ENCODE measurements around the gene COL6A3. TPM values are rescaled to one million over a fixed set of nuclear protein-coding genes. Genes with fewer than 3 reads are reported as not detected.

COL6A3 gene
- total RNA-seq, 6 experiments from 2014 or later, result 4.5 to 21.1 (median 8.8) TPM

DNA sequence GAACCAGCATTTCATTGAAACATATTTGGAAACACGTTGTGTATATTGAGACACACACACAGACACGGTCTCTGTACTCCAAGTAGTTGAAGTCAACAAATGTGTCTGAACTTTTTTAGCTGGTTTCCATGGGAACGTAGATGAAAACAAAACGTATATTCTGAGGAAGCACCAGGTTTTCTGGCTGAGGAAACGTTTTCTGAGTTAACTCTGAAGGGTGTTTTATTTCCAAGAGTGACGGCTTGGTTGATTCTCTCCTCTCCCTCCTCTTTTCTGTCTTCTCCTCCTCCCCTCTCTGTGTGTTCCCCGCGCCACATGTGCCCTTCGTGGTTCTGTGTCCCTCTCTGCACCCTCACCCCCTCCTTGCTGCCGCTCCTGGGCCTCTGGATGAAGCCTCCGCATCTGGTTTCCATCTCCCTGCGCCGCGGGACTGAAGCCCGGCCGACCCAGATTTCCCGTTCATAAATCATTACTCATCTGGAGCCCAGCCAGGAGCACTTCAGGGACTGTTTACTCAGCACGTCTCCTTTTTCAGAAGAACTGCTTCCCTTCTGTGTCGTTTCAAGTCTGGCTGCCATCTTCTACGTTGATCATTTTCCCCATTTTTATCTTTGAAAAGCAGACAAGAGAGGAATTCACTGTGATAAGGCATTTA, 122.7 kb downstream of the COL6A3 start:
- Histone ChIP-seq H3K9me3 (no peaks in the 10 kb centered on the region), H3K4me3 (no peak overlapping the region), H3K27me3 (no peaks in the 10 kb centered on the region), H3K27ac (peak overlapping the region in 1 of 3 donors; percentile 69), H3K36me3 (no peaks in the 10 kb centered on the region), H3K4me1 (peaks cover 0 to 7% (median 0%) of the 10 kb centered on the region in 4 donors)
- intact Hi-C loops (cut with DNase I), result no loop called here
- WGBS (ENCODE audit: insufficient coverage, low coverage, low lambda C conversion rate, missing lambda C conversion rate), result 5% methylated on average over 20 of the region's 20 CpGs
- TF ChIP-seq POLR2A (IDR thresholded peaks at IDR 0.05) (no peak), CTCF (IDR thresholded peaks at IDR 0.05) (no peak)
- peak; percentile 78 to 86 (median 81) for DNase-seq
- peak; percentile 81 to 95 (median 89) for ATAC-seq

- no peak for TF ChIP-seq POLR2A (IDR thresholded peaks at IDR 0.05)
- TF ChIP-seq CTCF (IDR thresholded peaks at IDR 0.05), result no peak
- H3K9me3 ChIP-seq, result no peaks in the 10 kb centered on the region
- H3K27ac ChIP-seq, result peak overlapping the region in 1 of 3 donors; percentile 69
- intact Hi-C loops (cut with DNase I), result no loop called here
- no peaks in the 10 kb centered on the region for H3K27me3 ChIP-seq
- DNase-seq, result no peak
- no peaks in the 10 kb centered on the region for H3K36me3 ChIP-seq
- WGBS (ENCODE audit: insufficient coverage, low coverage, low lambda C conversion rate, missing lambda C conversion rate), result 46% methylated on average over 10 of the region's 12 CpGs
- ATAC-seq, result peak in 3 of 4 donors; percentile 22 to 38 (median 24)
- peaks cover 0 to 7% (median 0%) of the 10 kb centered on the region in 4 donors for H3K4me1 ChIP-seq
- H3K4me3 ChIP-seq, result no peak overlapping the region
Observed at GRCh38 chr2:237290261-237290660, 123.7 kb downstream of the COL6A3 start.

DNA sequence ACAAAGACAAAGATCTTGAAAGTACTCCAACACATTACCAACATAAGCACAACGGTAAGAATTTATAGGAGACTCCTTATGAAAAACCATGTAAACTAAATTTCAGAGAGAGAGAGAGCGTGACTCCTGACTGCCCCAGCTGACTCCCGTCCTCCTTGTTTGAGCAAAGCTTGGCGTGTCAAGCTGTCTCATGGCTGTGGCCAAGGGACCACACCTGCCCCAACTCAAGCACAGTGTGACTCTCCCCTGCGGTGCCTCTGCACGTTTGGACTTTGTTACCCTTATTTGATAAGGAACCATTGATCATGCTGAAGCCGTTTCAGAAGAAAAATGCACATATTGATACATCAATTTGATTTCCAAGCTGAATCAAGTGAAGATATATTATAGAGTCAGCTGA, 124.8 kb downstream of the COL6A3 start:
- TF ChIP-seq CTCF (IDR thresholded peaks at IDR 0.05) (no peak), POLR2A (IDR thresholded peaks at IDR 0.05) (no peak)
- no peaks in the 10 kb centered on the region for H3K27me3 ChIP-seq
- DNase-seq (no peak), ATAC-seq (no peak)
- intact Hi-C loops (cut with DNase I), result no loop called here
- no peaks in the 10 kb centered on the region for H3K36me3 ChIP-seq
- peaks cover 0 to 7% (median 0%) of the 10 kb centered on the region in 4 donors for H3K4me1 ChIP-seq
- no peak overlapping the region for H3K4me3 ChIP-seq
- 41% methylated on average over 5 of the region's 7 CpGs for WGBS (ENCODE audit: insufficient coverage, low coverage, low lambda C conversion rate, missing lambda C conversion rate)
- H3K9me3 ChIP-seq, result no peaks in the 10 kb centered on the region
- no peak overlapping the region for H3K27ac ChIP-seq

DNA sequence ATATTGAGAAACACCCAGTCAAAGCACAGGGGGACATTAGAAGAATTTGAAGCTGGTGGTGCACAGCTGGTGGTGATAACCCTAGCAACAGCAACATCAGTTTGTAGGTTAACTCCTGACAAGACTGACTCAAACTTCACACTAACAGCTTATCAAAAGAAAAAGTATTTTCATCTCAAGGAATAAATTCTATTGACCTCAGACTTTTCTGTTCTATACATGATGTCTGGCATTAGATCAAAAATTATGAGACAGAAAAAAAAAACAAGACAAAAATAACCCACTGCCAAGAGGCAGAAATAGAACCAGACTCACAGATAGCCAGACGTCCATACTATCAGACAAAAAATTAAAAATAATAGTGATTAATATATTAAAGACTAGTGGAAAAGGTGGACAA, 126.1 kb downstream of the COL6A3 start:
- no peak for TF ChIP-seq CTCF (IDR thresholded peaks at IDR 0.05)
- TF ChIP-seq POLR2A (IDR thresholded peaks at IDR 0.05), result no peak
- Histone ChIP-seq H3K4me1 (peaks cover 0 to 7% (median 0%) of the 10 kb centered on the region in 4 donors), H3K27ac (no peak overlapping the region), H3K27me3 (no peaks in the 10 kb centered on the region), H3K4me3 (no peak overlapping the region), H3K9me3 (no peaks in the 10 kb centered on the region), H3K36me3 (no peaks in the 10 kb centered on the region)
- DNase-seq (no peak), ATAC-seq (no peak)
- WGBS (ENCODE audit: insufficient coverage, low coverage, low lambda C conversion rate, missing lambda C conversion rate), result 41% methylated on average over 1 of the region's 1 CpG
- intact Hi-C loops (cut with DNase I), result no loop called here

All from right lobe of liver (tissue), 6 donors.